ENCODE data around the gene MAFG.

The MAFG gene

DNA sequence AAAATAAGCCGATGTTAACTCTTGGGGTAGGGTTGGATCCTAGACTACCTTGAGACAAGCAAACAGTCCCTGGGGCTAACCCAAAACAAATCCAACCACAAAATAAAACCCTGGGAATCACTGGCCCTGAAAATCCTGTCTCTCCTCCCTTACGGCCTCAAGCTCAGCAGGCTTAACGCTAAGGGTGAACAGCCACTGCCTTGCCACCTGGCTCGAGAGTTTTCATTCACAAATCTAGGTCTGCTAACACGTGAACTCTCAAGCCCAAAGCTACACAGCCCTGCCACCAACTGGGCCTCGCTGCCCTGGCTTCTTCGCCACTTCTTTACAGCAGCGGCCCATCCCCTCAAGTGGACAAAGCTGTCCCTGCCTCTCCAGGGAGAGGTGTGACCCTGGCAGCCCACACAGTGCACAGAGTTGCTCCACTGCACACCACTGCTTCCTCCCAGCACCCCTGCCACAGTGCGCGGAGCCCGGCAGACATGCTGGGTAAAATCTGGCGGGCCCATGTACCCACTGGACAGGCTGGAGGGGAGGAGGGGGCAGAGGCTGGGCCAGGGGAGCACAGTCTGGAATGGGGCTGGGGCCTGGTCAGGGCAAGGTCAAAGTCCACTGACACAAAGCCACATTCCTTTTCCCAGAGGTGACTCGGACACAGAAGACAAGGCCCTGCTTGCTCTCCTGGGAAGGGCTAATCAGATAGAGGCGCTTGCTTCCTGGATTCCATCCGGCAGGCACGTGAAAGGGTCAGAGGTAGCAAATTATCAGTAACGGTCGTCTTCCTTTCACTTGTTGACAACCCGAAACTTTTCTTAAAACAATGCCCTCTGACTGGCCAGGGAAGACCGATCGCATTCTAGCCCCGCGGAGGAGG, 17.3 kb downstream of the MAFG start:
- DNase-seq (ENCODE audit: low read depth): no peak

DNA sequence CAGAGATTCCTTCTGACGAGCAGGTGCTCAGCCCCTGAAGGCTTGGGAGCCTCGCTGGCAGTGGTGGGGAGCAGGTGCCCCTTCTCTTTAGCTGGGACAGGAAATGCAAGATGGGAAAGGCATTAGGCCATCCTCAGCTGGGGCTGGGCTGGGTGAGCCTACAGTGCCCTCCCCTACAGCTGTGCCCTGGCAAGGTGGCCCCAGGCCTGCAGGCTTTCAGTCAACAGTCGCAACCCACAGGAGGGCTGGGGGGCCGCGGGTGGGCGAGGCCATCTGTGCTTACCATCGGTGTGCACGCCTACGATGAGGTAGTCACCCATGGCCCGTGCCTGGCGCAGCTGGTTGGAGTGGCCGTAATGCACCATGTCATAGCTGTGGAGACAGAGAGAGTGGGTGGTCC, 18.3 kb downstream of the MAFG start:
- no peak for DNase-seq (ENCODE audit: low read depth)

DNA sequence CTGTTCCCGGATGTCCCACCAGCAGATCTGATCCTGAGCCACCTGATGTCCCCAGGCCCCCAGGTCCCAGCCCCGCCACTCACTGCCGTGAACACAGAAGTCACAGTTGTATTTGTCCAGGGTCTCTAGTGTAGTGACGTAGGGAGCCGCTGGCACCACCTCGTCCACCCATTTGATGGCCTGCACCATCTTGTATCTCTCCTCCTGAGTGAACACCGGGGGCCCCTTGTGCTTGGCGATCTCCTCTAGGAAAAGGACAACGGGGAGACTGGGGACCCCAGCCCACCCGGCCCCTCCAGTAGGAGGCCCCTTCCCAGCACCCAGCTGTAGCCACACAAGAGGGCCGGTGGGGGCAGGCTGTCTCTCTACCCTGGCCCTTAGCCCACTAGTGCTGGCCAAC, 18.7 kb downstream of the MAFG start:
- no peak for DNase-seq (ENCODE audit: low read depth)

DNA sequence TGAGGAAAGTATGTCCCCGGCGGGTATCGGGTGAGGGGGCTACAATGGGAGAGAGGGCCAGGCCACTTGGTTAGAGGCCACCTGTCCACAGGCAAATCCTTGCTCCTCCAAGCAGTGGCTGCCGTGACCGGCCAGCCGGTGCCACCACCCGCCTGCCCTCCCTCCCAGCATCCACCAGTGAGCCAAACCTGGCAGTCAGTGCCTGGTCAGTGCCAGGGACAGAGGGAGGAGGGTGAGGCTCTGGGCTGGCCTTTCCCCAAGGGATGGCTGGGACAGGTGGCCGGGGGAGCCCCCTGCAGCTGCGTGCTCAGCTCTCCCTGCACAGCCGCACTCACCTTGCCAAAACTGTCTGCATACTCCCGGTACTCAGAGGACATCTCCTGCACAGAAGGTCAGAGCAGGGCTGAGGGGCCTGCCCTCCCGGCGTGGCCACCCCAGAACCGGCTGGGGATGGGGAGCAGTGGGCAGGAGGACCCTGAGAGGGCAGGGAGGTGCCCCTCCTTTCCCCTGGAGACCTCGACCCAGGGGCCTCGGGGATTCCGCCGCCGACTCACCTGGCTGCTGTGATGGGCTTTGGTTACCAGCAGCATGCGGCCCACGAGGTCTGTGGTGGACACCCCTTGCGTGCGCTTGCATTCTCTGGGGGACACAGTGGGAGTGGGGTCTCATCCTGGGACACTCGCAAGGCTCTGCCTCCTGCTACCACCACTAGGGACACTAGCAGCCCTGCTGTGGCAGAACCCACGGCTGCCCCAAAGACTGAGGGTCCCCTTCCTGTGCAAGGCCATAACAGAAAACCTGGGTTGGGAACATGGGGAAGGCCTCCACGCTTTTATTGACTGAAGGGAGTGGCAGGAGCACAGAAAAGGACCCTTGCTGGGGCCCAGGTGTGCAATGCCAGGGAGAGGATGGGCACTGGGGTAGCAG, 20.1 kb downstream of the MAFG start:
- no peak for DNase-seq (ENCODE audit: low read depth)

DNA sequence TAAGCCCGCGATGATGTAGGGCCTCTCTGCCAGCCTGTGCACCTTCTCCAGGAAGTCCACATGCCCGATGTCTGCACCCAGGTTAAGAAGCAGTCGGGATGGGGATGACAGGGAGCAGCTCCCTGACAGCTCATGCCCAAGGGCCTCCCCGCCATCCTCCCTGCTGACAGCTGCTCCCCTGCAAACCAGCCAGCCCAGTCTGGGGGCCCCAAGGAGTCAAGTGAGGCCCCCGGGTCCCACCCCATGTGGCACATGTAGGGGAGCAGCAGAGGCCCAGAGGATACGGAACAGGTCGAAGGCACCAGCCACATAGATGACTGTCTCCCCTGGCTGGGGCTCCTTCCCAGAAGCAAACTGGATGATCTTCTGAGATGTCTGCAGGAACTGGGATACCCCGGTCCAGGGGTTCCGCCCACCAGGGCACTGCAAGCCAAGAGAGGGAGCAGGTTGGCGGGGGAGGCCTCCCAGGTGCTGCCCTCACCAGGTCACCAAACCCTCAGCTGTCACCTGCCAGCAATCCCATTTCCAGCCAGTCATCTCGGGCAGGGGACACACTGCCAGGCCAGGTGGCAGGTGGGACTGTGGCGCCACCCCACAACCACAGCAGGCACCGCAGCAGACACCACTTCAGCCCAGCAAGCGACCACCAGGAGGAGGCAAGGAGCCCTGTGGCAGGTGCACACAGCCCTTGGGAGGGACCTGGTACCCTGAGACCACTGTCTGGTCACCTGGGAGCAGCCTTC, 20.9 kb downstream of the MAFG start:
- no peak for DNase-seq (ENCODE audit: low read depth)

DNA sequence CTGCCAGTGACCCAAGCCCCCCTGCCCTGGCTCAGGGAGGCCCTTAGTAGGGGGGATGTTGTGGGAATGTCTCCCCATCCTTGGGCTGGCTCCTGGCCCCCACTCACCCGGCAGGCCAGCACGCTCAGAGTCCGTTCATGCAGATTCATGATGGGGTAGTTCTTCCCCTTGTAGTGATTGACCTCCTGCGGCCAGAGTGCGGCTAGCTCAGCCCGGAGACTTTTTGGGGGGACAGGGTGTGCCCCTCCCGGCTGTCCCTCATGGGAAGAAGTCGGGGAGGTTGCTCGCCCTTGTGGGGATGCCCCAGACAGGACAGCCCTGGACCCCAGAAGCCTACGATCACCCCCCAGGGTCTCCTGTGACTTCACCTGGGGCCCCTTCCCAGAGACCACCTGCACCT, 21.5 kb downstream of the MAFG start:
- DNase-seq (ENCODE audit: low read depth): no peak

DNA sequence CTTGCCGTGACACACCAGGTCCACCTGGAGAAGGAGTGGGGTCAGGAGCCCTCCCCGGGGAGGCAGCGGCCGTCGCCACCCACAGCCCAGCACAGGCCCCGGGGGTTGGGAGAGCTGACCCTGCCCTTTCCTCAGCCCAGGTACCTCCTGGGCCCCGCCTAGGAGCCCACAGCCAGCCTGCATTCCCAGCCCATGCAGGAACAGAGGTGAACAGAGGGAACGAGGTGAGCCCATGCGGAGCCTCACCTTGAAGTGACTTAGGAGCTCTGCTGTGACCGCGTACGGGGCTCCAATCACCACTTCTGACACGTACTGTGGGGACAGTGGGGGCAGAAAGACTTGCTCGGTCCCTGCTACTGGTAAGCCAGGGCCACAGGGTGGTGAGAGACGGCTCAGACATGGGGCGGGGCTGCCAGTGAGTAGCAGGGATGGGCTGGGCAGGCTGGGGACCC, 22.1 kb downstream of the MAFG start:
- DNase-seq (ENCODE audit: low read depth): no peak

DNA sequence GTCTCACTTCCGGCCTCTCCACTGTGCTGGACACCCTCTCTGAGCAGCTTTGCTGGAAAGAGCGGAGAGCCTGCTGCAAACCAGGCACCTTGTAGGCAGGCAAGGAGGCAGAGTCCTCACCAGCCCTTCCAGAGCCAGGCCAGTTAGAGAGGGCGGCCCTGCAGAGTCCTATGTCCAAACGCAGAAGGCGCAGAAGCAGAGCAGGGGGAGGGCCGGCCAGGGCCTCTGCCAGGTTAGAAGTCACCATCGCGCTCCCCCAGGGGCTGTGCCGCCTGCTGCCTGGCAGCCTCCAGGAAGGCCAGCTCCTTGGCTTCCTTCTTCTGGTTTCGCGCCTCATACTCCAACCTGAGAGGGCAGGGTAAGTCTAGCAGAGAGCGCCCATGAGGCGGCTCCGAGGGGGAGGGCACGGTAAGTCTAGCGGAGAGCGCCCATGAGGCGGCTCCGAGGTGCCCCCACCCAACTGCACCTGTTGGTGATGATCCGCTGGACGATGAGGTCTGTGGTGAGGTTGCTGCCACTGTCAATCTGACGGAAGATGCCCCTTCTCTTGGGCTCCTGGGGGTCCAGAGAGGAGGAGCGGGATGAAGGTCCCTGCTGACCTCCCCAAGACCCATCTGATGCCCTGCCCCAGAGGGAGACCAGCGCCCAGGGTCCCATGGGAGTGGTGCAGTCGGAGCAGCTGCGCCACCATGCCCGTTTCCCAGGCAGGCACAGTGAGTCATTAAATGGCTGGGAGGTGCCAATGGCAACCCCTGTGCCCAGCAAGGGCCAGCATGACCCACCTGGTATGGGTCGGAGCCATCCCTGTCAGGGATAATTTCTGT, 22.7 kb downstream of the MAFG start:
- DNase-seq (ENCODE audit: low read depth): no peak

DNA sequence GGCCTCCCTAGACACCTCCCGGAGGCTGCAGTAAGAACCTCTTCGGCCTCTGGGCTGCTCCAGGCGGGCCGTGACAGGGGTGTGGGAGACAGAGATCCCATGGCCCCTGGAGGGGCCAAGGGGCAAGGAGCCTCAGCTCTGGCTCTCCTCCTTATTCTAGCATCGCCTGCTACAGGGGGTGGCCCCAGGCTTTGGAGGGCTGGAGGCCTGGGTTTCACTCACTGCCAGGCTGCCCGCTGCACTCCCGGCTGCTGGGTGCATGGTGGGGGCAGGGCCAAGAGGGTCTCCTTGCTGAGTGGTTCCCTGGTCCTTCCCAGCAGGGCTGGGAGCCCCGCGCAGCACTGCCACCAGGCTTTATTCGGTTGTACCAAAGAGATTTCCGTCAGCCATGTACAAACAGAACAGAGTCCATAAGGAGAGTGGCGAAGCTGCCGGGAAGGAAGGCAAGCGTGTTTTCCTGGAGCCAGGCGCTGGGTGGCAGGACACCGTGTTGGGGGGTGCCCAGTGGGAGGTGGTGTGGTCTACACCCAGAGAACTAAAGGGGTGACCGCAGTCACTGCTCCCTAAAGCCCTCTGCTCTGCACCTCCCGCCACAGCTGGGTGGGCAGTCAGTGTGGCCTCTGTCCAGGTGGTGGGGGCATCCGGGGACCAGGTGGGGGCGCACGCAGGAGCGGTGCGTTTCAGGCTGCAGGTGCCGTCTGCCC, 23.5 kb downstream of the MAFG start:
- DNase-seq (ENCODE audit: low read depth): no peak

DNA sequence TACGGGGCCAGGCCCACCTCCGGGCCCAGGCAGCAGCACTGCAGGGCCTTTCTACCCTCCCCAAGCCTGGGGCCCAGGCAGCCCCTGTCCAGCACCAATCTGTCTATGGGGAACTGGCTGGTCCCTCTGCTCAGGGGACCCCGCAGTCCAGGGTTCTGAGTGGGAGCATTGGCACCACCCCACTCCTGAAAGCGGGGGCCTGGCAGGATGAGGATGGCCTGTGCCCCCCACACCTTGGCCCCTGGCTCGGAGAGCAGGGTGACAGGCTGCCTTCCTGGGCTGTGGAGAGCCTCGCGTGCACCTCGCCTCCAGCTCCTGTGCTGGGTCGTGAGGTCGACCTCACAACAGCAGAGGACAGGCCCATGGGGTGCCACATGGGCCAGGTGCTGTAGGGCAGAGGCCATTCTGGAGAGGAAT, 24.1 kb downstream of the MAFG start:
- DNase-seq (ENCODE audit: low read depth): no peak

DNA sequence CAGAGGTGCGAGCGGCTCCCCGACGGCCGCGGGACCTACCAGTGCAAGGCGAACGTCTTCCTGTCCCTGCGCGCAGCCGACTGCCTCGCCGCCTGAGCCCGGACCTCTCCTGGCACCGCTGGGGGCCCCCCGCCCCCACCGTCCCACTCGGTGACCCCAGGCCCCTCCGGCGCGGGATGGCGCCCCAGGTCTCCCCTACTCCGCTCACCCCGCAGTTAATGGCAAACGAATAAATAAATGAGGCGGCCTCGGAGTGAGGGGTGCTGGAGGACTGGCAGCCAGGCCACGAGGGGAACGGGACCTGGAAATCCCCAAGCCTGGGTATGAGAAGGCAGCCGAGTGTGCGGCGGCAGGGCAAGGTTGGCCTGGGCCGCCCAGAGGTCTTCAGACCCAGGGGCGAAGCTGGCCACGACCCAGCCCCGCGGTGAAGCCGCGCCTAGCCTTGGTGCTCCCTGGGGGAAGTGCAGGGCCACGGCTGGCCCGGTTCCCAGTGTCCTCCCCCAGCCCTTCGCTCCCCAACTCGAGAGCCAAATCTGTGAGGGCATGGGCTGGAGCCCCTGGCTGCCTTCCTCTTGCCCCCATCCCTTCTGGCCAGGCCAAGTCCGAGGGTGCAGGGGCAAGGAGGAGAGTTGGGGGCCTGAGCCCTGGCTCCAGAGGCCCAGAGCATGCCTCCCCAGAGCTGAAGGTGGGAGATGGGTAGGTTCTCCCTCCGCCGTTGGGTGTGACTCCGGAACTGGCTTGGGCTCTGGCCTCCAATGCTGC, 24.7 kb downstream of the MAFG start:
- DNase-seq (ENCODE audit: low read depth): no peak

DNA sequence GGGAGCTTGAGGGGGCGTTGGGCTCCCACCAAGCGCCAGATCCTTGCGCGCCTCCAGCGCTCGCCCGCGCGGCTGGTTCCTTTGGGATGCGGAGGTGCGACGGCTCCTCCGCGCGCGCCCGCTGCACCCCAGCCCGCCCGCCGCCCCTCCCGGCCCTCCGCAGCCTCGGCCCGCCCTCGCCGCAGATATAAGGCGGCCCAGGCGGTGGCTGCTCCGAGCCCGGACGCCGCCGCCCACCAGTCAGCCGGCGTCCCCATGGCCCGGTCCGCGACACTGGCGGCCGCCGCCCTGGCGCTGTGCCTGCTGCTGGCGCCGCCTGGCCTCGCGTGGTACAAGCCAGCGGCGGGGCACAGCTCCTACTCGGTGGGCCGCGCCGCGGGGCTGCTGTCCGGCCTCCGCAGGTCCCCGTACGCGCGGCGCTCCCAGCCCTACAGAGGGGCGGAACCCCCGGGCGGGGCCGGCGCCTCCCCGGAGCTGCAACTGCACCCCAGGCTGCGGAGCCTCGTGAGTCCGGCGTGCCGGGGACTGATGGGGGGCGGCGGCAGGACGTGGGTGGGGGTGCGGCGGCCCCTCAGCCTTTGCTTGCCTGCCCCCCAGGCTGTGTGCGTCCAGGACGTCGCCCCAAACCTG, 25.4 kb downstream of the MAFG start, which contains the start of gene NPB:
Gene NPB, plus strand, starts transcription at position 216 of the 630 bp plus-strand sequence. Its CDS starts 40 bp downstream, at position 256.
- DNase-seq (ENCODE audit: low read depth): no peak

DNA sequence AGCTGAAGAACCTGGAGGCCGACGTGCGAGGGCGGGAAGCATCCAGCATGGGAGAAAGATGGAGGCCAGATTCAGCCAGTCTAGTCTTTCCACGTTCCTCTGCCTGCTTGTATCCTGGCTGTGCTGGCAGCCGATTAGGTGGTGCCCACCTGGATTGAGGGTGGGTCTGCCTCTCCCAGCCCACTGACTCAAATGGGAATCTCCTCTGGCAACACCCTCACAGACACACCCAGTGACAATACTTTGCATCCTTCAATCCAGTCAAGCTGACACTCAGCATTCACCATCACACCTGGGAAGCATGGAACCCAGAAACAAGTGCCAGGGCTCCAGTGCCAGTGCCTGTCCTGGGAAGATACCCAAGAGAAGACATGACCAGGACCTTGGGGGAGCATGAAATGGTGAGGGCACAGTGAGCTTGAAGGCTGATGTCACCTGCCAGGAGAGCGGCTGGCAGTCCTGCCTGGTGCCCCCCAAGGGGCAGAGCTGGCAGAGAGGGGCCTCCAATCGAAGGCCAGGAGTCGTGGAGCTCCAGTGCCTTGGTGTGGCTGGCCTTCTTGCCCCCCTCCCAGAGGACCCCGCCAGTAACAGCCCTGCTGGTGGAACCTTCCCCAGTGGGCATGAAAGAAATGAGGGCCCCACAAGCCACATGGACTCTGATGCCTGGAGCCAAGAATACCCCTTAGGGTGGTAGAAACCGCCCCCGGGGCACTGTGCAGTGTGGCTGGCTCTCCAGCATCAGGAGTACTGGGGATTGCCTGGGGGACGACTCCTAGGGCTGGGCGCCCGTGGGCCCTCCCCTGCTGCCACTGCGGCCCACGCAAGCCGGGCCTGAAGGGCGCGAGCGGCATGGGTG, 26.1 kb downstream of the MAFG start:
- DNase-seq (ENCODE audit: low read depth): no peak

DNA sequence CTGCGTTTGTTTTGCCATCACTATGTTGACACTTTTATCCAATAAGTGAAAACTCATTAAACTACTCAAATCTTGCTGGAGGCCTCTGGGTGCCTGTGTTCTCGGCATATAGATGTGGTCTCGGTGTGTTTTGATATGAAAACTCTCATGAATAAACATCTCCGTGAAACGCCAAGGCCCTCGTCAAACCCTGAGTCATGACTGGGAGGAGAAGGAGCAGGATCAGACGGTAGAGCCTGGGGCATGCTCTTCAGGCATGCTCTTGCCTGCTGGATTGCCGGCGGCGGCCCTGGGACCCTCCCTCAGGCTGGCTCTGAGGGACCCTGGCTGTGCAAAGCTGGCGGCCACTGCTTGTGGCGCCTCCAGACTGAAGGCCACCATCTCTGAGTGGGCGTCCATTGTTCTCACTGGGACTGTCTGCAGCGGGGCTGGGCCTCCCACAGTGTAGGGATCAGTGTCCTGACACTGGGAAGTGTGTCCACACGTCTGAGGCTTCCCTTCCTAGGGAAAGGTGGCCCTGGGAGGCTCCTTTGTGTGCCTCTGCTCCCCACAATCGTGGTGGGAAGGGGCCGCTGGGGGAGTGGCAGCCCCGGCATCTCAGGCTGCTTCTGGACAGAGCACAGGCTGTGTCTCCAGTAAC, 27.2 kb downstream of the MAFG start:
- no peak for DNase-seq (ENCODE audit: low read depth)

DNA sequence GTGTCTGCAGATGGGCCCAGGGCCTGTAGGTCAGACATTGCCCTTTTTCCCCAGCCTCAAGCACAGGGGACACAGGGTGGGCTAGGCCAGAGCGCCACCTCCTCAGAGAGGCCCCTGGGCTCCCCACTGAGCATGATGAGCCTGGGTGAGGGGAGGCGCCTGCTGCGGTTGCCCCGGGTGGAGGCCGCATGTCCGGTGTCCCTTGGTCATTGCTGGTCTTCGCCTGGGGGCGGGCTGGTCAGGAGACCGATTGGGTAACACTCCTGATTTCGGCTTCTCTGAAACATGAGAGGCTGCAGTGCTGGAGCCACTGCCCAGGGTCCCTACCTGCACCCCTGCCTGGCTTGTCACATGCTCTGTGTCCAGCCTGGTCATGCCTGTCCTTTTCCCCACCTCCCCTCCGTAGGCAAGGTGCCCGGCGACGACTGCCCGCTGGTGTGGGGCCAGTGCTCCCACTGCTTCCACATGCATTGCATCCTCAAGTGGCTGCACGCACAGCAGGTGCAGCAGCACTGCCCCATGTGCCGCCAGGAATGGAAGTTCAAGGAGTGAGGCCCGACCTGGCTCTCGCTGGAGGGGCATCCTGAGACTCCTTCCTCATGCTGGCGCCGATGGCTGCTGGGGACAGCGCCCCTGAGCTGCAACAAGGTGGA, 27.9 kb downstream of the MAFG start:
- DNase-seq (ENCODE audit: low read depth): no peak

DNA sequence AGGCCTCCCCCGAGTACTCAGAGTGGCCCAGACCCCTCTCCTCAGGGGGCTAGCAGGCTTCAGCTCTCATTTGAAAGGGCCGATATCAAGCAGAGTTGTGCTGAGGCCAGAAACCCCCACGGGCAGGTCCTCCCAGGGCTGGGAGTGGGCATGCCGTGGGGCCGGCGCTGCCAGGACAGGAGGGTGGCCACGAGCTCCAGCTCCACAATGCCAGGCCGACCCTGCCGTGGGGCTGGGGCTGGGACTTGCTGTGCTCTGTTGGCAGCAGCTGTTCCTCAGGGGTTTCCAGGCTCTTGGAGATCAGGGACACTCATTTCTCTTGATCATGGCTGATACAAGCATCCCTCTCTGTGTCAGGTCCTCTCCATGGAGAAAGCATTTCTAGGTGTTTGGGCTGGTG, 28.6 kb downstream of the MAFG start:
- DNase-seq (ENCODE audit: low read depth): no peak
